NCI-H128 (cell line): ENCODE results near the gene PRDM16.

Experiments
- DNase-seq: peaks from one replicate; lab custom pipeline; 2025; ENCODE audit not compliant: unreplicated experiment; lab: John Stamatoyannopoulos, UW

The PRDM16 gene

DNA sequence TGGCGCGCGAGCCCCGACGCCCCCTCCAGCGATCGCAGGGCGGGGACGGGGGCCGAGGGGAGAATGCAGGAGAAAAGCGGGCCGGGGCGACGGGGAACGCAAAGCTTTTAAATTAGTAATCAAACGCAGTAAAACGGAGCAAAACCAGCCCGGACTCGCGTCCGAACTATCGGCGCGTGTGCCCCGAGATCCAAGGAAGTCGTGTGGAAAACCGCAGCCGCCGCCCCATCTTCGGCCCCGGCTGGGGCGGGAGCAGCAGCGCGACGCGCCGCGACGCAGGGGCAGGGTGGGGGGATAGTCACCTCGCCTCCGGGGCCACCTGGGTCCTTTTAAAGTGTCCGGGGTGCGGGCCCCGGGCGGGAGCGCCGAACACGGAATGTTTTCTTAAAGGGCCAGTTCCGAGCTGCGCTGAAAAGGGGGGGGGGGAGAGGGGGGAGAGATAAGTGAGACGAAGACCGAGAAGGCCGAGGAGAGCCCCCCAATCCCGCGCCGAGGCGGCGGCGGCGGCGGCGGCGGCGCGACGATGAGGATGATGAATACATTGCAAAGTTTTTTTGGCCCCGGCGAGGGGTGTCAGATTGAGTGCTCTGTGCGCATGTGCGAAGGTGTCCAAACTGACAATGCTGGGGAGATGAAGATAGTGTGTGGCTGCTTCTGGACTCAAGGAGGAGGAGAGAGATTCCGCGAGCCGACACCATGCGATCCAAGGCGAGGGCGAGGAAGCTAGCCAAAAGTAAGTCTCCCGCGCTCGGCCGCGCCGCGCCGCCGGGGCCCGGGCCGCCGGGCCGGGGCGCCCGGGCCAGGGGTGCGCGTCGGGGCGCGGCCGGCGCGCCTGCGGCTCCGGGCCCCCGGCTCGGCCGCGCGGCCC is at the start of gene PRDM16:
PRDM16 (plus strand) TSS at position 640 of the 868 bp plus-strand sequence; CDS start at position 697, 57 bp downstream.
- no peak for DNase-seq

DNA sequence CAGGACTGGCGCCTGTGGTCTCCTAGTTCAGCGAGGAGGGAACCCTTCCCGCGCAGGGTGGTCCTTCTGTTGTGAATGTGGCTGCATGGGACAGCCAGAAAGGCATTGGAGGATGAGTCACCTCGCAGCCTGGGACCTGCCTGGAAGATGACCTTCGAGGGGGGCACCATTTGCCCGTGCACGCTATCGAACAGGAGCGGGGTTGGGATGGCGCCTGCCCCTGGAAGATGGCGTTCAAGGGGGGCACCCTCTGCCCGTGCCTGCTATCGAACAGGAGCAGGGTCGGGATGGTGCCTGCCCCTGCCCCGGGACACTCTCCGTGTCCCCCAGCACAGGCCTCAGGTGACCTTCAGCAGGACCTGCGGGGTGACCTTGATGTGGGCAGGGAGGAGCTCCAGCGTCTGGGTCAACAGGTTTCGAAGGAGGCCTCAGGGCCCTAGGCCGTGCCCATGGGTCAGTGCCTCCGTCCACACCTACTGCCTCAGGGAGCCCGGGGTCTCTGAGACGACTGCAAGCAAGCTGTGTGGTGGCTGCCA is 49.4 kb upstream of the PRDM16 start:
- DNase-seq, result no peak

DNA sequence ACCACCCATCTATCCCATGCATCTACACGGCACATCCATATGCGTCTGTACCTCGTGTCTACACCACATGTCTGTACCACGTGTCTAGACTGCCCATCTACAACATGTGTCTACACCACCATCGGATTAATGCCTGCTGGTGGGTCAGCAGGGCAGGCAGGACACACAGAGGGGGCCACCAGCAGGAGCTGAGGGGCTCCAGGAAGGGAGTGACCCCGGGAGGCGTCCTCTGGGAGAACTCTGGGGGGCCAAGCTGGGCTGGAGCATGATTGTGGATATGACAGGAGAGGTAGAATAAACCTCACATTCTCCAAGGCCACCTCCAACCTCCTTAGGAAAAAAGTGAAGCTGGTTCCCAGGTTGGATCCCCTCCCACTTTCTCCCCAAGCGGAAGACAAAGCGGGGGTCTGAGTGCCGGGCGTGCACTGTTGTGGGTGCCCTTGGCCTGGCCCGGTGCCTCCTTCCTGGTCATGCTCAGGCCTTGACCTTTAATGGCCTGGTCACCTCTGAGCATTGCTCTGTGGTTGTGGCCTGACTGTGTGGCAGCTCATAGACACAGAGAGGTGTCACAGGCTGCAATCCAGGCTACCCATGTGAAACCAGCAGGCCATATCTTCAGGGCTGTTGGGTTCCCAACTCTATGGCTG is 48.6 kb upstream of the PRDM16 start:
- no peak for DNase-seq

DNA sequence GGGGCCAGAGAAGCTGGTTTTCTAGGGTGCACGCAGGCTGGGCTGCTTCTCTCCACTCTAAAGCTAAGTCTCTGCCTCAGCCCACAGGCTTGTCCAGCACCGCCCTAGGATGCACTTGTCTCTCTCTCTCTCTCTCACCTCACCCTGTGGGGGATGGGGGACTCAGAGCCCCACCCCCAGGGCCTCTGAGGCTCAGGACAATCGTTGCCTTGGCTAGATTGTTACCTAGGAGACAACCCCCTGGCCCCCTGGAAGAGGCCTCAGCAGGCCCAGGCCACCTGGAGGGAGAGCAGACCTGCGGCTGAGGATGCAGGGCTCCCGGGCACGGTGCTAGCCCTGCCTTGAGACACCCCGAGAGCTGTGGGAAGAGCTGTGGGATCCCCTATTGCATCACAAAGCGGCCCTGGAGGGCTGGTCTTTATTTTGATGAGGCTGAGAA is 47.8 kb upstream of the PRDM16 start, which contains the start of gene ACTRT2:
ACTRT2 (plus strand) TSS at position 235 of the 439 bp plus-strand sequence. CDS start 220 bp downstream, outside the sequence.
- DNase-seq, result no peak

DNA sequence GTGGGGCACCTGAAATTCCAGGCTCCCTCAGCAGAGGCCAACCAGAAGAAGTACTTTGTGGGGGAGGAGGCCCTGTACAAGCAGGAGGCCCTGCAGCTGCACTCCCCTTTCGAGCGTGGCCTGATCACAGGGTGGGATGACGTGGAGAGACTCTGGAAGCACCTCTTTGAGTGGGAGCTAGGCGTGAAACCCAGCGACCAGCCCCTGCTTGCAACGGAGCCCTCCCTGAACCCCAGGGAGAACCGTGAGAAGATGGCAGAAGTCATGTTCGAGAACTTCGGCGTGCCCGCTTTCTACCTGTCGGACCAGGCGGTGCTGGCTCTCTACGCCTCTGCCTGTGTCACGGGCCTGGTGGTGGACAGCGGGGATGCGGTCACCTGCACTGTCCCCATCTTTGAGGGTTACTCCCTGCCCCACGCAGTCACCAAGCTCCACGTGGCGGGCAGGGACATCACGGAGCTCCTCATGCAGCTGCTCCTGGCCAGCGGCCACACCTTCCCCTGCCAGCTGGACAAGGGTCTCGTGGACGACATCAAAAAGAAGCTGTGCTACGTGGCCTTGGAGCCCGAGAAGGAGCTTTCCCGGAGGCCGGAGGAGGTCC is 47.1 kb upstream of the PRDM16 start:
- no peak for DNase-seq

DNA sequence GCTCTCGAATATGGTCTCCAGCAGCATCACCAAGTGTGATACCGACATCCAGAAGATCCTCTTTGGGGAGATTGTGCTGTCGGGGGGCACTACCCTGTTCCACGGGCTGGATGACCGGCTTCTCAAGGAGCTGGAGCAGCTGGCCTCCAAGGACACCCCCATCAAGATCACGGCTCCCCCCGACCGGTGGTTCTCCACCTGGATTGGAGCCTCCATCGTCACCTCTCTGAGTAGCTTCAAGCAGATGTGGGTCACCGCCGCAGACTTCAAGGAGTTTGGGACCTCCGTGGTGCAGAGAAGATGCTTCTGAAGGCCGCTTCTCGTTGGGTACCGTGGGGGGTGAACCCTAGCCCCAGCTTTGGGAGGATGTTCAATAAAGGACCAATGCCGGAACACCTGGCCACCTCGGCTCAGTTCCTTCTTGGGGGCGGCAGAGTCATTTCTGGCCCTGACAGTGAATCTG is 46.5 kb upstream of the PRDM16 start:
- DNase-seq, result no peak

DNA sequence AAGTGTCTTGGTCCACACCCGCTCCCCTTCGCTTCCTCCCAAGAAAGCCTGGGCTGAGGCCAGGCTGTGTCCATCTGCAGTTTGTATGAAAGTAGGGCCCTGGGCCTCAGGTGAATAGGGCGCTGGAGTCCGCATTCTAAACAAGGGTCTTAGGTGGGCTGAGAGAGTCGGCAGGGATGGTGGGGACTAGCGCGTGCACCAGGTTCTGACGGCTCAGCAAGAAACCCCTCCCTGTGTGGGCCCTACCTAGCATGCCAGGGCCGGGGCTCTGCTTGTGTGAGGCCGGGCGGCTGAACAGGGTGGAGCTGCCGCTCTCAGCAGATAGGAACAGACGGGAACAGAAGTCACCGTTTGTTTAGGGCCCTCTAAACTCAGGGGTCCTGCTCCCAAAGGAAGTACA is 46.0 kb upstream of the PRDM16 start:
- no peak for DNase-seq

DNA sequence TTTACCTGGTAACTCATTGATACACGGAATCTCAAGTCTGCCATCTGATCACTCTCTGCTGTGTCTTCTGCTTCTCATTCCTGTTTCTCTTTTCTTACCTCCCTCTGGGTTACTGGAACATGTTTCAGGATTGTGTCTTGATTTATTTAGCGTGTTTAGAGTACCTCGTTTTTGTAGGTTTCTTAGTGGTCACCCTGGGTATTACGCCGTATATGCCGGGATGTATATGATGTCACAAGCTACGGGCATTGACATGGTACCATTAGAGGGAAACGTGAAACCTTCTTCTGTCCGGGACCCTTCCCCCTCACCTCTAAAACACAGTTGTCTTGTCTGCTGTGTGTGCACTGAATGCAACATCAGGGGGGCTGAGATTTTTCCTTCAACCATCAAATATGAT is 45.0 kb upstream of the PRDM16 start:
- no peak for DNase-seq

DNA sequence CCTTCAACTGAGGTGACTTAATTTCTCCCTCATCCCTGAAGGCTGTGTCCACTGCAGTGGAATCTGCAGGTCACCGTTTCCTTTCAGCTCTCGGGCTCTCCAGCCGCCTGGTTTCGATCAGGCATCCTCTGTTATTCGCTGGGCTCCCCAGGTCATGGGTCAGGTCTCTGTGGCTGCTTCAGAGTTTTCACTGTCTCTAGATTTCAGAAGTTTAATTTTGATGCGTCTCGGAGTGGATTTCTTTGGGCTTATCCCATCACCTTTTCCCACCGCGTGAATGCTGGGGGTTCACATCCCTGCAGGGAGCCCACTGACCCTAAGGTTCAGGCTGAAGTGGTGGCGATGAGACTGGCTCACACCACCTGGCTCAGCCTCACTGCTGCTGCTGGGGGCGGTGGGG is 44.4 kb upstream of the PRDM16 start:
- DNase-seq, result no peak

DNA sequence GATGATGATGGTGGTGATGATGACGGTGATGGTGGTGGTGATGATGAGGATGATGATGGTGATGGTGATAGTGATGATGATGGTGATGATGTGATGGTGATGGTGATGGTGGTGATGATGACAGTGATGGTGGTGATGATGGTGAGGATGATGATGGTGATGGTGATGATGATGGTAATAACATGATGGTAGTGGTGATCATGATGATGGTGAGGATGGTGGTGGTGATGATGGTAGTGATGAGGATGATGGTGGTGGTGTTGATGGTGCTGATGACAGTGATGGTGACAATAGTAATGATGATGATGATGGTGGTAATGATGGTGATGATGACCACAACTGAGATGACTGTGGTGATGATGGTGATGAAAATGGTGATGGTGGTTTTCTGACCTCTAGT is 42.9 kb upstream of the PRDM16 start:
- DNase-seq, result no peak

DNA sequence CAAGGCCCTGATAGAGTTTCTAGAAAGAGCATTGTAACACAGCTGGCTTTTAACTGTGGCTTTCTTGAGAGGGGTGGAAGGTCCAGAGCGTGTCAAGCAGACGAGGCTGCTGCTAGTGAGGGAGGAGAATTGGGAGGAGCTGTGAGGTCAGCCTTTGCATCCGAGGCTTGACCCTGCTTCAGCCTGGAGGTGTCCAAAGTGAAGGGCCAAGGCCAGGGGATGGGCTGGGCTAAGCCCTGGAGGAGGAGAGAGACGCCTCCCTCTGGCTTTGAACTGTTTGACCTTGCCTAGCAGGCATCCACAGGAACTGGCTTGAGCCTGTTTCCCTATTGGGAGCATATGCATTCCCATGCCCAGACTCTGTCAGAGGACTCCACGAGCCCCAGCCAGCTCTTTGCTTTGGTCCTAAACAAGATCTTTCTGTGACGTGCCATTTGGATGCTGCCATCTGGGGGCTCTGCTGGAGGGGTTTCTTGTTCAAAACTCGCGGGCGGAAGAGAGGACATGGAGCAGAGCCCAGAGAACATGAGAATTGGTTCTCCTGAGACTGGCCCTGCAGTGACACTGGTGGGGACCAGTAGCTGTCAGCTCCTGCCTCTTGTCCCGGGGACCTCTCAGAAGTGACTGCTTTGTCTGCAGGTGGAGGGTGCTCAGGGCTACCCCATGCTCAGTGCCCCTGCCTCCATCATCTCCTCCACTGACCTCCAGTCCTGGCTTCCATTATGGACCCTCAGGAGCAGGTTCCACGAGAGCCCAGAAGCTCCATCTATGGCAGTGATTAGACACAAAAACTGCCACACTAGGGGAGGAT is 42.2 kb upstream of the PRDM16 start:
- no peak for DNase-seq

DNA sequence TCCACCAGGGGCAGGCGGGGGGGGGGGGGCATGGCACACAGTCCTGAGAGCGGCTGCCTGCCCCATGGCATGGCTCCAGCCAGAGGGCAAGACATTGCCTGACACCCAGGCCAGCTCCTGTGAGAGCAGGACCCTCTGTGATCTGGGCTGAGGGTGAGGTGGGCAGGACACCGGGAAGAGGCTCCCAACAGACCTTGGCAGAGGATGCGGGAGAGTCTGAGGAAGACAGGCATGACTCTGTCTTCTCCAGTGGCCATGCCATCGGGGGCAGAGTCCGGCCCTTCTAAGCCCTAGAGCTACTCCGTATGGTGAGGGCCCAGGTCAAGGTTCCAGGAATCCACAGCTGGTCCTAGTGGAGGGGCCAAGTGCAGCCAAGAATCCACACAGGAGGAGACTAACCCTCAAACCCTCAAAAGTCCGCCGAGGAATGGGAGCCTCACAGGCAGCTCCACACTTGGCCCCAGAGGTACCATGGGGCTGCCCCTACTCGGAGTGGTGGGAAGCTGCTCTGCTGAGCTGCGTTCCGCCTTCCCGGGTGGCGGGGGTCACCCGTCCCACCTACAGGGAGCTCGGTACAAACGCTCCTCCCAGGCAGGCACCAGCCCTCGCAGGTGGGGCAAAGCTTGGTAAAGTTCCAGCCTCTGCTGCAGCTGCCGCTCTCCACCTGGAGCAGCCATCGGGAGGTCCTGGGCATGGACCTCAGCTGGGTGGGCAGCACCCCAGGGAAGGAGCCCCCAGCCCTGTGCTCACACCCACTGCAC is 41.2 kb upstream of the PRDM16 start:
- DNase-seq, result no peak

DNA sequence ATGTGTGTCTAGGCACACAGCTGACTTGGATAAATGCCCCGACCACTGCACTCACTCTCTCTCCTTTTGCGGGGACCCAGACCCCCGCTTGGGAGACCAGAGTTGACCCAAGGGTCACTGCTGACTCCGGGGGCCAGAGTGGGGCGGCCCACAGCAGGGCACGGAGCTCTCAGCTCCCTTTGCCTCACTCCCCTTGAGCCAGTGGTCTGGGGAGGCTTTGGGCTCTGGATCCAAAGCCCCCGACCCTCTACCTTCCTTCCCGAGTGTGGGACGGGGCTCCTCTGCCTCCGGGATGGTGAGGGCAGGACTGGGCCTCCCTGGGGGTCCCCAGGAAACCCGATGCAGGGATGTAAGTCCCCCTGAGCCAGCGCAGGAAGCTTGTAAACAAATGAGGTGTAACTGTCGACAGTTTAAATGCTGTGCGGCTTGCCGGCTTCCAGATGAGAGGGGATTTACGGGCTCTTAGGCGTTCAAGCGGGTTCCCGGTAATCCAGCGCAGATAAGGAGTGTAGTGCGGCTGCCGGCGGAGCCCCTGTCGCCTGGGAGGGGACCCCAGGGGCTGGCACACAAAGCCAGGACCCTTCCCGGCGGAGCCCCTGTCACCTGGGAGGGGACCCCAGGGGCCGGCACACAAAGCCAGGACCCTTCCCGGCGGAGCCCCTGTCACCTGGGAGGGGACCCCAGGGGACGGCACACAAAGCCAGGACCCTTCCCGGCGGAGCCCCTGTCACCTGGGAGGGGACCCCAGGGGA is 40.3 kb upstream of the PRDM16 start:
- DNase-seq, result no peak

DNA sequence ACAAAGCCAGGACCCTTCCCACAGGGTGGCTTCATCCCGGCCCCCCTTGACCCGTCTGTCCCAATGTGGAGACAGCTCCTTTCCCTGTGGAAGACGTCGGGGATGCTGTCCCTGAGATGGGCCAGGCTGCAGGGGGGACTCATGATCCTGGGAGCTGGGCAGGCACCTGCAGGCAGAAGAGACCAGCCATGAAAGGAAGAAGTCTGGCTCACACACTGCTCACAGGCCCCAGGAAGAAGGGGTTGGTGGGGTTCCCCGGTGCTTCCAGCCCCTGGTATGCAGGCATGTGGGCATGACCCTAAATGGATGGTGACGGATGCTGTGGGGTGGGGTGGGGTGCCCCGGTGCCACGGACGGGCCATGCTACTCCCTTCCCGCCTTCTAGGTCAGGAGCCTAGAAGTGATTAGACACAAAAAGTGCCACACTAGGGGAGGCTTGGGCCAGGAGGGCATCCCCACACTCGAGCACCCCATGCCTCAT is 39.5 kb upstream of the PRDM16 start:
- no peak for DNase-seq

DNA sequence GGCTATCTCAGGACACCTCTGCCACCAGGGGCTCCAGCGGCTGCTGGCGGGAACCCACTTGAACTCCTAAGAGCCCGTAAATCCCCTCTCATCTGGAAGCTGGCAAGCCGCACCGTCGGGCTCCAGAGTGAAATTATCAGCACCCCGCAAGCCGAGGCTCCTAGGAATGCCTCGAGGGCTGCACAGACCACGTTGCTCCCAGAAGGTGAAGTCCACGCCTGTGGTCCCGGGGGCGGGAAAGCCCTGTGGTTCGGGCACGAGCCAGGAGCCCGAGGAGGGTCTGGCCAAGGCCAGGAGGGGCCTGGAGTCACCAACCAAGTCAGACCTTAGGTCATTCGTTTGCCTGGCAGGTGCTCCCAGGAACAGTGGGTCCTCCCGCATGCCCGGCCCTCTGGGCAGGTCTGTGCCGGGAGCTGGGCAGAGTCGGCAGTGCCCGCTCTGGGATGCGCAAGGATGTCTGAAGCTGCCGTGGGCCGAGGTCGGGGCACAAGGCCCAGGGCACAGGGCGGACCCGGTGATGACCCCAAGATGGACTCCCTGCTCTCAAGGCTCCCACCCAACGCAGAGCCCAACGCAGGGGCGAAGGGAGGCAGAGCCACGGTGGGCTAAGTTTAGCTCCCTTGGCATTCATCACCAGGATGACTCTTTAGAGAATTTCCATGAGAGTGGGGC is 38.9 kb upstream of the PRDM16 start:
- no peak for DNase-seq

DNA sequence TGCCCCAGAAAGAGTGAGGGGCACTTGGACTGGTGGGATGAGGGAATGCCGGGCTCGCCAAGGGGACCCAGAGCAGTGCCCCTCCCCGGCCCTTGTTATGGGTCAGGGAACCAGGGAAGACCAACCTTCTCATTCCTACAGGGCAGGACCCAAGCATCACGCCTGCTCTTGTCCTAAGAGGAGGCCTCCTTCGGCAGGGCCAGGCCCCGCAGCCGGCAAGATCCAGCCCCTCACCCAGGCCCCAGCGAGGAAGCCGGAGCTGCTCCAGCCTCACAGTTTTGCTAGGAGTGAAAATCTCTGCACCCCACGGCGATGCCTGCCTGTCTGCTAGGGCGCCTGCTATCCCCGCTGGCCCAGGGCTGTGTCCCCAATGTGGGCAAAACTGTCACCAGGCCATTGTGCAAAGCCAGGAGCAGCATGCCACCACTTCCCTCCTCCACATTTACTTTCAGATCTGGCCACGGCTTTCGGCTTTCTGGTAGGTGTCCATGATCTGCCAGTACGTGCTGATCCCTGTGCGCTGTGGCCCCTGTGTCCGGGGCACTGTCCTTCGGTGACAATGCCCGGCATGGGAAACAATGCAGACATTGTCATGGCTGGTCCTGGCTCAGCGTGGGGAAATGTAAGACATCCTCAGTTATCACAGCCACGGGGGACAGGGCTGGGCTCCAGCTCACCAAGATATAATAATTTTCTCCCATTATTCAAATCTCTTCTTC is 38.2 kb upstream of the PRDM16 start:
- no peak for DNase-seq

DNA sequence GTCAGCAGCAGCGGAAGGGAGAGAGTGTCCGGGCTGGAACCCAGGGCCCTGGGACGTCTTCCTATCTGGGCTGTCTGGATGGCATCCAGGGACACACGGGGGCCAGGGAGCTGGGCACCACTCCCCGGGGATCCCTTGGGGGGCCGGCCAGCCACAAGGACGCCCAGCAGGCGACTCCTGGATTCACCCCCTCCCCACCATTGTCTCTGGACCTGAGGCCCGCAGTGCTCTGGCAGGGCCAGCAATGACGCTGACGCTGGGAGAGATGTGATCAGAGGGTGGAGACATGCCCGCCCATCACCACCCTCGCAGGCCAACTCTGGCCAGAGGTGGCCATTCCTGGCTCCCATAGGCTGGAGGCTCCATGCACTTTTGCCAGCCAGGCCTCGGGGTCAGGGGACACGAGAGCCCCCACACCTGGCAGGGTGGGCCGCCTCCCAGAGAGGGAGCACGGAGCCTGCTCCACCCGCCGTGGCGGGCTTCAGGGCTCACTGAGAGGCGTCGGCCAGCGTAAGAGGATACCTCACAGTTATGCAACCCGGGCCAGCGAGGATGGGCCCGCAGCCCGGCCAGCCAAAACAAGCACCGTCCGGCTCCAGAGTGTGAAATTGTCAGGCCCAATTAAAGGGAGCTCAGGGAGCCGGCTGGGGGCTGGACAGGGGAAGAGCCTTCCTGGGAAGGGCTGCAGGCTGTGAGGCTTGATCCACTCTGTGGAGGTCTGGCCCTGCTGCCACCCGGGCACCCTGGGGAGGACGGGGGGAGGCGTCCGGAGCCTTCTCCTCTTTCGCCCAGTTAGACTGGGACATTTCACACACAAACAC is 37.4 kb upstream of the PRDM16 start:
- DNase-seq, result no peak
